Stimulated activated naive B cell treated with anti-CD40 and anti-IgM and Interleukin-4, amounts not matched to agents 10 μg/mL and 1 μg/mL and 100 μg/mL, for 72 hours (primary cell): ENCODE measurements around the gene NECTIN4.
A peak's percentile ranks its signal among the peaks of the same experiment; 100 is the strongest.

Experiments
- ATAC-seq, 2 donors: fragments of 150-1000 bp; cut with Tn5 transposase; replicated peaks; 2 replicates each; pipeline ENCODE4 v1.10.0; 2021; ENCODE audit warnings: moderate library complexity in 1 of 2
- DNase-seq: peaks from one replicate; pipeline ENCODE4 v3.0.0; 2021
- H3K27ac Mint-ChIP-seq: one replicate; pipeline ENCODE4 v1.8.0; 2022; ENCODE audit warnings: mild to moderate bottlenecking, mixed read lengths
- H3K27me3 Mint-ChIP-seq, 2 donors: one replicate each; pipeline ENCODE4 v1.8.0; 2022; ENCODE audit warnings: mixed read lengths in 2 of 2
- H3K36me3 Mint-ChIP-seq, 2 donors: one replicate each; pipeline ENCODE4 v1.8.0; 2022; ENCODE audit warnings: mixed read lengths in 2 of 2, mild to moderate bottlenecking in 1 of 2
- H3K4me1 Mint-ChIP-seq, 2 donors: one replicate each; pipeline ENCODE4 v1.8.0; 2022; ENCODE audit warnings: mixed read lengths in 2 of 2, mild to moderate bottlenecking in 1 of 2
- H3K4me3 Mint-ChIP-seq, 2 donors: one replicate each; pipeline ENCODE4 v1.8.0; 2022; ENCODE audit warnings: mild to moderate bottlenecking in 2 of 2, mixed read lengths in 2 of 2, moderate library complexity in 1 of 2
- H3K9me3 Mint-ChIP-seq, 2 donors: one replicate each; pipeline ENCODE4 v1.8.0; 2022; ENCODE audit warnings: mixed read lengths in 2 of 2, mild to moderate bottlenecking in 1 of 2

The NECTIN4 gene

GRCh38 chr1:161089251-161089924, at the start of gene NECTIN4:
TSS of gene NECTIN4 (minus strand) at chr1:161089558. CDS start at chr1:161089296, 262 bp downstream.
- H3K4me3 Mint-ChIP-seq: no peak within 1 kb of the TSS
- ATAC-seq: no peak
- DNase-seq: no peak
- H3K4me1 Mint-ChIP-seq: peaks cover 10% of the 10 kb centered on the region in 2 donors
- no peaks in the 10 kb centered on the region for H3K9me3 Mint-ChIP-seq
- H3K36me3 Mint-ChIP-seq: no peaks in the 10 kb centered on the region
- H3K27me3 Mint-ChIP-seq: peaks cover 0 to 13% of the 10 kb centered on the region in 2 donors
- no peak within 1 kb of the TSS for H3K27ac Mint-ChIP-seq

- DNase-seq (no peak), ATAC-seq (no peak)
- Mint-ChIP-seq H3K27me3 (no peaks in the 10 kb centered on the region), H3K27ac (no peak overlapping the region), H3K4me1 (peaks cover 3 to 13% of the 10 kb centered on the region in 2 donors), H3K4me3 (no peak overlapping the region), H3K36me3 (peaks cover 13 to 15% of the 10 kb centered on the region in 2 donors), H3K9me3 (no peaks in the 10 kb centered on the region)
Observed at GRCh38 chr1:161138431-161138830, 49.1 kb upstream of the NECTIN4 start.

GRCh38 chr1:161137881-161138280, 48.5 kb upstream of the NECTIN4 start:
- no peak overlapping the region for H3K27ac Mint-ChIP-seq
- ATAC-seq (no peak), DNase-seq (no peak)
- H3K4me1 Mint-ChIP-seq: peaks cover 3 to 13% of the 10 kb centered on the region in 2 donors
- H3K9me3 Mint-ChIP-seq: no peaks in the 10 kb centered on the region
- no peaks in the 10 kb centered on the region for H3K27me3 Mint-ChIP-seq
- no peak overlapping the region for H3K4me3 Mint-ChIP-seq
- peaks cover 13 to 15% of the 10 kb centered on the region in 2 donors for H3K36me3 Mint-ChIP-seq

- DNase-seq (no peak), ATAC-seq (peak; percentile 10 to 20)
- H3K27me3 Mint-ChIP-seq: no peaks in the 10 kb centered on the region
- no peak overlapping the region for H3K4me3 Mint-ChIP-seq
- H3K36me3 Mint-ChIP-seq: peaks cover 17 to 24% of the 10 kb centered on the region in 2 donors
- H3K9me3 Mint-ChIP-seq: no peaks in the 10 kb centered on the region
- H3K27ac Mint-ChIP-seq: no peak overlapping the region
- peaks cover 25 to 48% of the 10 kb centered on the region in 2 donors for H3K4me1 Mint-ChIP-seq
Observed at GRCh38 chr1:161133220-161133740, 43.9 kb upstream of the NECTIN4 start.

GRCh38 chr1:161132410-161133219, 43.3 kb upstream of the NECTIN4 start, which contains the start of gene DEDD:
TSS of gene DEDD (minus strand) at chr1:161132667. CDS start at chr1:161124462, 8,205 bp downstream.
- DNase-seq: peak; percentile 89
- peak; percentile 95 for ATAC-seq
- H3K4me3 Mint-ChIP-seq: no peak within 1 kb of the TSS
- peaks cover 28 to 55% of the 10 kb centered on the region in 2 donors for H3K4me1 Mint-ChIP-seq
- H3K36me3 Mint-ChIP-seq: peaks cover 18 to 25% of the 10 kb centered on the region in 2 donors
- H3K27me3 Mint-ChIP-seq: no peaks in the 10 kb centered on the region
- H3K9me3 Mint-ChIP-seq: no peaks in the 10 kb centered on the region
- no peak within 1 kb of the TSS for H3K27ac Mint-ChIP-seq

- no peak overlapping the region for H3K27ac Mint-ChIP-seq
- DNase-seq (no peak), ATAC-seq (peak in 1 of 2 donors; percentile 24)
- H3K36me3 Mint-ChIP-seq: peaks cover 18 to 31% of the 10 kb centered on the region in 2 donors
- H3K9me3 Mint-ChIP-seq: no peaks in the 10 kb centered on the region
- peaks cover 30 to 61% of the 10 kb centered on the region in 2 donors for H3K4me1 Mint-ChIP-seq
- no peak overlapping the region for H3K4me3 Mint-ChIP-seq
- no peaks in the 10 kb centered on the region for H3K27me3 Mint-ChIP-seq
Observed at GRCh38 chr1:161131523-161132409, 42.4 kb upstream of the NECTIN4 start.

GRCh38 chr1:161130266-161130665, 40.9 kb upstream of the NECTIN4 start:
- no peaks in the 10 kb centered on the region for H3K9me3 Mint-ChIP-seq
- H3K27me3 Mint-ChIP-seq: no peaks in the 10 kb centered on the region
- peaks cover 36 to 69% of the 10 kb centered on the region in 2 donors for H3K4me1 Mint-ChIP-seq
- H3K36me3 Mint-ChIP-seq: peaks cover 24 to 40% of the 10 kb centered on the region in 2 donors
- H3K27ac Mint-ChIP-seq: no peak overlapping the region
- DNase-seq (no peak), ATAC-seq (no peak)
- no peak overlapping the region for H3K4me3 Mint-ChIP-seq

GRCh38 chr1:161128591-161129420, 39.4 kb upstream of the NECTIN4 start:
- Mint-ChIP-seq H3K36me3 (peaks cover 29 to 46% of the 10 kb centered on the region in 2 donors), H3K27me3 (no peaks in the 10 kb centered on the region), H3K9me3 (no peaks in the 10 kb centered on the region)

GRCh38 chr1:161127649-161128048, 38.3 kb upstream of the NECTIN4 start:
- DNase-seq: no peak

More at GRCh38 chr1:161128591-161129420, 39.4 kb upstream of the NECTIN4 start:
- Mint-ChIP-seq H3K27ac (no peak overlapping the region), H3K4me1 (peaks cover 39 to 64% of the 10 kb centered on the region in 2 donors), H3K4me3 (no peak overlapping the region)
- ATAC-seq (no peak), DNase-seq (no peak)

GRCh38 chr1:161122967-161123366, 33.6 kb upstream of the NECTIN4 start:
- peaks cover 42 to 74% of the 10 kb centered on the region in 2 donors for H3K36me3 Mint-ChIP-seq
- no peak for DNase-seq
- peak overlapping the region; percentile 49 for H3K27ac Mint-ChIP-seq
- no peaks in the 10 kb centered on the region for H3K27me3 Mint-ChIP-seq
- no peak for ATAC-seq
- H3K9me3 Mint-ChIP-seq: no peaks in the 10 kb centered on the region
- H3K4me1 Mint-ChIP-seq: peaks cover 42 to 74% of the 10 kb centered on the region in 2 donors
- H3K4me3 Mint-ChIP-seq: no peak overlapping the region

More at GRCh38 chr1:161127649-161128048, 38.3 kb upstream of the NECTIN4 start:
- Mint-ChIP-seq H3K4me1 (peaks cover 41 to 73% of the 10 kb centered on the region in 2 donors), H3K36me3 (peaks cover 38 to 57% of the 10 kb centered on the region in 2 donors), H3K4me3 (no peak overlapping the region), H3K27ac (peak overlapping the region; percentile 54), H3K27me3 (no peaks in the 10 kb centered on the region), H3K9me3 (no peaks in the 10 kb centered on the region)
- no peak for ATAC-seq

- H3K4me1 Mint-ChIP-seq: peaks cover 39 to 68% of the 10 kb centered on the region in 2 donors
- peak overlapping the region; percentile 48 to 57 for H3K4me3 Mint-ChIP-seq
- peaks cover 43 to 72% of the 10 kb centered on the region in 2 donors for H3K36me3 Mint-ChIP-seq
- peak overlapping the region; percentile 84 for H3K27ac Mint-ChIP-seq
- no peaks in the 10 kb centered on the region for H3K27me3 Mint-ChIP-seq
- DNase-seq: no peak
- peak; percentile 33 to 36 for ATAC-seq
- H3K9me3 Mint-ChIP-seq: no peaks in the 10 kb centered on the region
Observed at GRCh38 chr1:161121834-161122233, 32.5 kb upstream of the NECTIN4 start.

- H3K4me3 Mint-ChIP-seq: peak overlapping the region; percentile 57 to 70
- peaks cover 36 to 67% of the 10 kb centered on the region in 2 donors for H3K4me1 Mint-ChIP-seq
- DNase-seq (no peak), ATAC-seq (no peak)
- peak overlapping the region; percentile 84 for H3K27ac Mint-ChIP-seq
- H3K27me3 Mint-ChIP-seq: no peaks in the 10 kb centered on the region
- peaks cover 42 to 67% of the 10 kb centered on the region in 2 donors for H3K36me3 Mint-ChIP-seq
- H3K9me3 Mint-ChIP-seq: no peaks in the 10 kb centered on the region
Observed at GRCh38 chr1:161121042-161121650, 31.8 kb upstream of the NECTIN4 start.
